Esophagus muscularis mucosa (tissue), 4 donors: ENCODE measurements around the gene HCFC1. TPM values are rescaled to one million over a fixed set of nuclear protein-coding genes. Genes with fewer than 3 reads are reported as not detected.

Experiments used
- DNase-seq: peaks from one replicate; pipeline ENCODE4 v3.0.0-alpha.2; 2017; ENCODE audit errors: extremely low spot score
- H3K27ac ChIP-seq, 4 donors: fragments of 200-600 bp; sonication (generic); replicated peaks in 1 of 4; 1 replicate in 3 of 4; 2 replicates in 1 of 4; pipeline ENCODE4 v1.5.1; 2016 to 2019; ENCODE audit warnings: mild to moderate bottlenecking in 1 of 4
- H3K27me3 ChIP-seq, 4 donors: fragments of 200-600 bp; sonication (generic); one replicate each; pipeline versions ENCODE4 v1.5.1 to v1.6.0; 2016 to 2019
- H3K36me3 ChIP-seq, 4 donors: fragments of 200-600 bp; sonication (generic); one replicate each; pipeline ENCODE4 v1.5.1; 2016 to 2019
- H3K4me1 ChIP-seq, 4 donors: fragments of 200-600 bp; sonication (generic); one replicate each; pipeline ENCODE4 v1.5.1; 2016 to 2019
- H3K4me3 ChIP-seq, 4 donors: fragments of 200-600 bp; sonication (generic); 1 replicate in 2 of 4; 2 replicates in 2 of 4; pipeline ENCODE4 v1.5.1; 2016 to 2019; ENCODE audit warnings: mild to moderate bottlenecking in 4 of 4, moderate library complexity in 1 of 4
- H3K9me3 ChIP-seq, 4 donors: fragments of 200-600 bp; sonication (generic); 1 replicate in 3 of 4; 2 replicates in 1 of 4; pipeline ENCODE4 v1.5.1; 2016 to 2019
- EP300 ChIP-seq: sonication (generic); formaldehyde crosslinking; IDR thresholded peaks from one replicate; pipeline ENCODE4 v1.6.1; 2017; ENCODE audit warnings: antibody characterized with exemption
- POLR2A ChIP-seq: fragments of 450-650 bp; IDR thresholded peaks from one replicate; pipeline ENCODE4 v1.6.1; 2017; ENCODE audit warnings: antibody characterized with exemption, moderate library complexity, mild to moderate bottlenecking, low read depth
- POLR2AphosphoS5 ChIP-seq, 2 donors: sonication (generic); formaldehyde crosslinking; IDR thresholded peaks; one replicate each; pipeline ENCODE4 v1.6.1; 2017; ENCODE audit warnings: antibody characterized with exemption in 2 of 2
- WGBS: methylation state at CpG from one replicate; pipeline ENCODE4 v1.1.5; 2018; 5-methylcytosine and 5-hydroxymethylcytosine counted together
- intact Hi-C: fragments of 100-400 bp; cut with DNase I; formaldehyde crosslinking; loops from one replicate; pipeline ENCODE4 v1.15.1; 2023
- total RNA-seq, 4 donors: library from RNA; depleted of rRNA; stranded (reverse); fragments of >200 nt; gene quantifications; one replicate each; pipeline versions ENCODE4 v1.1.0 to v1.2.1, GENCODE V29; 2016
- TF ChIP-seq, protein P1 (sequence below), 3 experiments: fragments of 200-600 bp in 2 of 3; fragments of 450-650 bp in 1 of 3; sonication (generic) in 2 of 3; IDR thresholded peaks; one replicate each; pipeline ENCODE4 v1.5.1; 2017 to 2019; ENCODE audit warnings: antibody characterized with exemption in 3 of 3, mild to moderate bottlenecking in 2 of 3, moderate library complexity in 1 of 3

HCFC1 gene
- total RNA-seq, 4 donors from 2014 or later = 50.7 to 102 (median 60.8) TPM

DNA sequence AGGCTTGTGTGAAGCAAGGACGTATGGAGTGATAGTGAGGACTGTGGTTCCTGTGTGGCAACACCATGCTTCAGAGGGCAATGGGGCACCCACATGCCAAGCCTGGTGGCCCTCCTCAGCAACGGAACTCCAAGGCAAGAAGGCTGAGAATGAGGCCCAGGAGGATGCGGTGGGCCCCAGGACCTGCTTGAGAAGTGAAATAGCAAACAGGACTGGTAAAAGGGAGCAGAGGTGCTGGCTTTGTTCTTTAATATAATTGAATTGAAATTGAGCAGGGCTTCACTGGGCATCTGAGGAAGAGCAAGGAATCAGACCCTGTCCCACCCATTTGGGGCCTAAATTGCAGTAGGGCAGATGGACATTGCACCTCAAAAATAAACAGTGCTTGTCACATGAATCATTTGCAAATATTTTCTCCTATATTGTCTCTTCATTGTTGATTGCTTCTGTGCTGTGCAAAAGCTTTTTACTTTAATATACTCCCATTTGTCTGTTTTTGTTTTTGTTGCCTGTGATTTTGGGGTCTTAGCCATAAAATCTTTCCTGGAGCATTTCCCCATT is 3.2 kb upstream of the HCFC1 start:
- Histone ChIP-seq H3K4me1 (peaks cover 14 to 22% (median 19%) of the 10 kb centered on the region in 4 donors), H3K4me3 (no peak overlapping the region), H3K27me3 (no peaks in the 10 kb centered on the region), H3K36me3 (no peaks in the 10 kb centered on the region), H3K9me3 (no peaks in the 10 kb centered on the region), H3K27ac (peak overlapping the region in 3 of 4 donors; percentile 95 to 99 (median 98))
- WGBS = 88% methylated on average over 3 of the region's 3 CpGs
- DNase-seq = no peak
- TF ChIP-seq POLR2A (no peak), POLR2AphosphoS5 (IDR thresholded peaks at IDR 0.05) (no peak), EP300 (no peak)
- TF ChIP-seq, protein P1, sequence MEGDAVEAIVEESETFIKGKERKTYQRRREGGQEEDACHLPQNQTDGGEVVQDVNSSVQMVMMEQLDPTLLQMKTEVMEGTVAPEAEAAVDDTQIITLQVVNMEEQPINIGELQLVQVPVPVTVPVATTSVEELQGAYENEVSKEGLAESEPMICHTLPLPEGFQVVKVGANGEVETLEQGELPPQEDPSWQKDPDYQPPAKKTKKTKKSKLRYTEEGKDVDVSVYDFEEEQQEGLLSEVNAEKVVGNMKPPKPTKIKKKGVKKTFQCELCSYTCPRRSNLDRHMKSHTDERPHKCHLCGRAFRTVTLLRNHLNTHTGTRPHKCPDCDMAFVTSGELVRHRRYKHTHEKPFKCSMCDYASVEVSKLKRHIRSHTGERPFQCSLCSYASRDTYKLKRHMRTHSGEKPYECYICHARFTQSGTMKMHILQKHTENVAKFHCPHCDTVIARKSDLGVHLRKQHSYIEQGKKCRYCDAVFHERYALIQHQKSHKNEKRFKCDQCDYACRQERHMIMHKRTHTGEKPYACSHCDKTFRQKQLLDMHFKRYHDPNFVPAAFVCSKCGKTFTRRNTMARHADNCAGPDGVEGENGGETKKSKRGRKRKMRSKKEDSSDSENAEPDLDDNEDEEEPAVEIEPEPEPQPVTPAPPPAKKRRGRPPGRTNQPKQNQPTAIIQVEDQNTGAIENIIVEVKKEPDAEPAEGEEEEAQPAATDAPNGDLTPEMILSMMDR (IDR thresholded peaks at IDR 0.05) = no peak
- intact Hi-C loops = no loop called here

DNA sequence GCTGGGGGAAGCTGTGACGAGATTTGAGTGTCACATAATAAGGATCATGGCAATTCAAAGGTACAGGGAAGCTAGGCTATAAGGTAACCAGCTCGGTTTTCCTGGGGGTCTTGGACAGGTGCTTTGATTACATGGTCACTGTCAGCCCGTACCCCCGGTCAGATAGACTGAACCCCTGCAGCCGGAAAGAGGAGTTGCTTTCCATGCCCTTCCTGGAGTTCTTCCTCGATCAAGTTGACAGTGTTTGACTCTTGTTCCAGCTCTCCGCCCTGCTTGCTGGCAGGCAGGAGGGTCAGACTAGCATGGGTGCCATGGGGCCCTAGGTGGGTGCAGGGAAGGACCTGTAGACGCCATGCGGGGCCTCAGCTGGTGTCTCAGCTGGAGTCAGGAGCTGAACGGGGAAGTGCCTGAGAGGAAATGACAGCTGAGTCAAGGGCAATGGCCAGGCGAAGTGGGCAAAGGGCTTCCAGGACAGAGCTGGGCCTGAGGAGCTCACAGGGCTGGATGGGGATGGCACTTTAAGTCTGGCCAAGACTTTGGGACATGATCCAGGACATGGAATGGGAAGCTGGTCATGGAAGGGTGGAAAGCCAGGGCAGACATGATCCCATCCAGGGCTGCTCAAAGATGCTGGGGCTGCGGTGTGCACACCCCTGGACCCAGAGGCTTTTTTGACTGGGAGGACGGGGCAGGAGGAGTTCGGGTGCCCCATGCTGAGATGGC is 2.5 kb upstream of the HCFC1 start:
- no peak for DNase-seq
- 76% methylated on average over 6 of the region's 14 CpGs for WGBS
- Histone ChIP-seq H3K27me3 (no peaks in the 10 kb centered on the region), H3K4me3 (peak overlapping the region in 2 of 4 donors; percentile 72 to 81), H3K36me3 (no peaks in the 10 kb centered on the region), H3K9me3 (no peaks in the 10 kb centered on the region), H3K4me1 (peaks cover 19 to 29% (median 26%) of the 10 kb centered on the region in 4 donors), H3K27ac (peak overlapping the region; percentile 95 to 99 (median 98))
- TF ChIP-seq, protein P1 (IDR thresholded peaks at IDR 0.05) = no peak
- TF ChIP-seq POLR2A (no peak), EP300 (no peak), POLR2AphosphoS5 (IDR thresholded peaks at IDR 0.05) (no peak)
- intact Hi-C loops = no loop called here

DNA sequence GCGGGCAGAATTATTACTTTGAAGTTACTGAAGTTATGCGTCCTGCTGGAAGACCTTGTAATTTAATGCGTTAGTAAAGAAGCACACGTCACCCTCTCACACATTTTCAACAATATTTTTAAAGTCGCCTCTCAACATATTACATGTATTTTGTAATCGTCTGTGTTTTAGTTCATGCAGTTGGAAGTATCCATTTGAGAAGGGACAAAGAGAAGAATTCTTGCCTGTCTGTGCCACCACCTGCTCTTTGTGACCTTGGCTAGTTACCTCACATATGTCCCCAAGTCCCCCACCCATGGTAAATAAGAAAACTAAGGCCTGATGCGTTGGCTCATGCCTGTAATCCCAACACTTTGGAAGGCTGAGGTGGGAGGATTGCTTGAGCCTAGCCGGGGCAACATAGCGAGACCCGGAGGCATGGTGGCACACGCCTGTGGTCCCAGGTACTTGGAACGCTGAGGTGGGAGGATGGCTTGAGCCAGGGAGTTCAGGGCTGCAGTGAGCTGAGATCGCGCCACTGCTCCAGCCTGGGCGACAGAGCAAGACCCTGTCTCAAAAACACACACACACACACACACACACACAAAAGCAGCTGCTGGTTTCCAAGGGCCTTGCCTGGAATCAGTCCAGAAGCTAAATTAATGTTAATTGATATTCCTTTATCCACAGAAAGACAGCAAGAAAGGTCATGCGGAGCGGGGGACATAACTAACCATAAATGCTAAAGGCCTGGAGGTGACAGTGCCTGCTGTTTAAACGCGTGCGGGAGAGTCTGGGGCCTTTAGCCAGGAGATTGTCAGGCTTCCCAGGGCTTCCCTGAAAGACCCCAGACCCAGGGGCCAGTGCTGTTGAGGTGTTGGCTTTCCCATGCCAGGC is 1.7 kb upstream of the HCFC1 start:
- H3K27me3 ChIP-seq = no peaks in the 10 kb centered on the region
- H3K4me3 ChIP-seq = peak overlapping the region; percentile 65 to 81 (median 72)
- 47% methylated on average over 13 of the region's 20 CpGs for WGBS
- H3K9me3 ChIP-seq = no peaks in the 10 kb centered on the region
- H3K36me3 ChIP-seq = no peaks in the 10 kb centered on the region
- H3K27ac ChIP-seq = peak overlapping the region; percentile 95 to 99 (median 98)
- no peak for DNase-seq
- intact Hi-C loops = no loop called here
- peaks cover 27 to 37% (median 34%) of the 10 kb centered on the region in 4 donors for H3K4me1 ChIP-seq
- TF ChIP-seq POLR2A = no peak
- no peak for TF ChIP-seq POLR2AphosphoS5 (IDR thresholded peaks at IDR 0.05)
- TF ChIP-seq, protein P1 (IDR thresholded peaks at IDR 0.05) = no peak

DNA sequence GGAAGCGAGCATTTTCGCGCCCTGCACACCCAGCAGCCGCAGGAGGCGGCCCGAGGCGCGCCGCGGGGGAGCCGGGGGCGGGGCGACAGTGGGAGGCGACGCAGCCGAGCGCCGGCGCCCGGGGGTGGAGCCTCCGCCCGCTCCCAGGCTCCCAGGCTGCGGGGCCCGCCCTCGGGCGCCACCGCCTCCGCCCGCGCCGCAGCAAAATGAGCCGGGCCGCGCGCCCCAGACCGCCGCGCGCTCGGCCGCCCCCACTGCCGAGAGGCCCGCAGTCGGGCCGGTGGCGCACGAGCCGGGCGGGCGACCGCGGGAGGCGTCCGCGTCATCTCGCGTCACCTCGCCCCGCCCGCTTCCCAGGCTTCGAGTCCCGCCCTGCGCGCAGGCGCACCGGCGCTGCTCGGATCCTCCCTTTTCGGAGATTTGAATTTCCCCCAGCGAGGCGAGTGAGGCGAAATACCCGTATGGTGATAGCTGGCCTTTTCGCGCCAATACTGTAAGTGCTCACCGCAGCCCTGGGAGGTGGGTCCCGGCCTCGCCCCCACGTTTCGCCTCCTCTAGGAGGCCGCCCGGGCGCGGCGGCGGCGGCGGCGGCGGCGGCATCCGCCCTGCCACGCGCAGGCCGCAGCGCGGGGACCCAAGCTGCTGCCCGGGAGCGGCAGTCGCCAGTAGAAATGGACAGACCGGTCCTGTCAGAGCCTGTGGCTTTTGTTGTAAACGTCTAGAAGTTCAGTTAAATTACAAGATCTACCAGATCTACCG is 929 bp upstream of the HCFC1 start, which contains the start of gene TMEM187:
TSS of gene TMEM187 (plus strand) at position 387 of the 759 bp plus-strand sequence. CDS start 9,309 bp downstream, outside the sequence.
- WGBS = 18% methylated on average over 17 of the region's 103 CpGs
- H3K27me3 ChIP-seq = no peaks in the 10 kb centered on the region
- TF ChIP-seq, protein P1 (IDR thresholded peaks at IDR 0.05) = no peak
- TF ChIP-seq POLR2A = no peak
- peak; percentile 69 to 70 for TF ChIP-seq POLR2AphosphoS5 (IDR thresholded peaks at IDR 0.05)
- TF ChIP-seq EP300 = no peak
- peak within 1 kb of the TSS; percentile 95 to 99 (median 98) for H3K27ac ChIP-seq
- no peaks in the 10 kb centered on the region for H3K9me3 ChIP-seq
- intact Hi-C loops = no loop called here
- DNase-seq = peak; percentile 96
- no peaks in the 10 kb centered on the region for H3K36me3 ChIP-seq
- peak within 1 kb of the TSS; percentile 65 to 81 (median 72) for H3K4me3 ChIP-seq
- H3K4me1 ChIP-seq = peaks cover 35 to 45% (median 42%) of the 10 kb centered on the region in 4 donors
